ENCODE measurements around the gene IWS1.
"Not testable (repeated sequence)": the region's sequence is repeated elsewhere in the genome, so short reads cannot be mapped to it uniquely, and the experiment has no call there.

The IWS1 gene

GRCh38 chr2:127542231-127542630, 15.9 kb upstream of the IWS1 start:
- no peak for DNase-seq (ENCODE audit: low read depth, low spot score)
- WGBS (ENCODE audit: insufficient coverage, insufficient read length), result no CpG with 5 or more reads among the region's 3 CpGs
- H3K4me3 ChIP-seq (ENCODE audit: low read length), result no peak overlapping the region
- H3K4me1 ChIP-seq (ENCODE audit: control insufficient read depth, insufficient read depth, low read length), result no peaks in the 10 kb centered on the region
- H3K27ac ChIP-seq (ENCODE audit: low read length), result no peak overlapping the region
- no peaks in the 10 kb centered on the region for H3K27me3 ChIP-seq (ENCODE audit: control insufficient read depth, insufficient read depth, low read length)
- no peaks in the 10 kb centered on the region for H3K36me3 ChIP-seq (ENCODE audit: control insufficient read depth, insufficient read depth, low read length)
- no peaks in the 10 kb centered on the region for H3K9me3 ChIP-seq (ENCODE audit: control insufficient read depth, insufficient read depth, low read length)

- Histone ChIP-seq H3K4me1 (ENCODE audit: control insufficient read depth, insufficient read depth, low read length) (no peaks in the 10 kb centered on the region), H3K4me3 (ENCODE audit: low read length) (no peak overlapping the region), H3K9me3 (ENCODE audit: control insufficient read depth, insufficient read depth, low read length) (no peaks in the 10 kb centered on the region), H3K36me3 (ENCODE audit: control insufficient read depth, insufficient read depth, low read length) (no peaks in the 10 kb centered on the region), H3K27me3 (ENCODE audit: control insufficient read depth, insufficient read depth, low read length) (no peaks in the 10 kb centered on the region), H3K27ac (ENCODE audit: low read length) (no peak overlapping the region)
- DNase-seq (ENCODE audit: low read depth, low spot score), result no peak
- no CpG with 5 or more reads among the region's 7 CpGs for WGBS (ENCODE audit: insufficient coverage, insufficient read length)
Observed at GRCh38 chr2:127541809-127542208, 15.5 kb upstream of the IWS1 start.

GRCh38 chr2:127537644-127538043, 11.4 kb upstream of the IWS1 start:
- Histone ChIP-seq H3K27ac (ENCODE audit: low read length) (no peak overlapping the region), H3K36me3 (ENCODE audit: control insufficient read depth, insufficient read depth, low read length) (no peaks in the 10 kb centered on the region), H3K9me3 (ENCODE audit: control insufficient read depth, insufficient read depth, low read length) (no peaks in the 10 kb centered on the region), H3K4me3 (ENCODE audit: low read length) (no peak overlapping the region), H3K27me3 (ENCODE audit: control insufficient read depth, insufficient read depth, low read length) (no peaks in the 10 kb centered on the region), H3K4me1 (ENCODE audit: control insufficient read depth, insufficient read depth, low read length) (no peaks in the 10 kb centered on the region)
- no peak for DNase-seq (ENCODE audit: low read depth, low spot score)
- no CpG with 5 or more reads among the region's 5 CpGs for WGBS (ENCODE audit: insufficient coverage, insufficient read length)

GRCh38 chr2:127536707-127537541, 10.6 kb upstream of the IWS1 start:
- H3K4me1 ChIP-seq (ENCODE audit: control insufficient read depth, insufficient read depth, low read length), result no peaks in the 10 kb centered on the region
- H3K27me3 ChIP-seq (ENCODE audit: control insufficient read depth, insufficient read depth, low read length), result no peaks in the 10 kb centered on the region
- no CpG with 5 or more reads among the region's 7 CpGs for WGBS (ENCODE audit: insufficient coverage, insufficient read length)
- no peak overlapping the region for H3K4me3 ChIP-seq (ENCODE audit: low read length)
- H3K9me3 ChIP-seq (ENCODE audit: control insufficient read depth, insufficient read depth, low read length), result no peaks in the 10 kb centered on the region
- DNase-seq (ENCODE audit: low read depth, low spot score), result no peak
- H3K27ac ChIP-seq (ENCODE audit: low read length), result no peak overlapping the region
- H3K36me3 ChIP-seq (ENCODE audit: control insufficient read depth, insufficient read depth, low read length), result no peaks in the 10 kb centered on the region

GRCh38 chr2:127535918-127536317, 9.6 kb upstream of the IWS1 start:
- H3K9me3 ChIP-seq (ENCODE audit: control insufficient read depth, insufficient read depth, low read length), result no peaks in the 10 kb centered on the region
- no peaks in the 10 kb centered on the region for H3K27me3 ChIP-seq (ENCODE audit: control insufficient read depth, insufficient read depth, low read length)
- no peaks in the 10 kb centered on the region for H3K36me3 ChIP-seq (ENCODE audit: control insufficient read depth, insufficient read depth, low read length)
- no CpG with 5 or more reads among the region's 6 CpGs for WGBS (ENCODE audit: insufficient coverage, insufficient read length)
- no peak overlapping the region for H3K4me3 ChIP-seq (ENCODE audit: low read length)
- H3K4me1 ChIP-seq (ENCODE audit: control insufficient read depth, insufficient read depth, low read length), result no peaks in the 10 kb centered on the region
- no peak overlapping the region for H3K27ac ChIP-seq (ENCODE audit: low read length)
- no peak for DNase-seq (ENCODE audit: low read depth, low spot score)

- DNase-seq (ENCODE audit: low read depth, low spot score), result no peak
- no CpG with 5 or more reads among the region's 11 CpGs for WGBS (ENCODE audit: insufficient coverage, insufficient read length)
- no peaks in the 10 kb centered on the region for H3K4me1 ChIP-seq (ENCODE audit: control insufficient read depth, insufficient read depth, low read length)
- no peak within 1 kb of the TSS for H3K27ac ChIP-seq (ENCODE audit: low read length)
- H3K9me3 ChIP-seq (ENCODE audit: control insufficient read depth, insufficient read depth, low read length), result no peaks in the 10 kb centered on the region
- no peaks in the 10 kb centered on the region for H3K27me3 ChIP-seq (ENCODE audit: control insufficient read depth, insufficient read depth, low read length)
- H3K36me3 ChIP-seq (ENCODE audit: control insufficient read depth, insufficient read depth, low read length), result no peaks in the 10 kb centered on the region
- H3K4me3 ChIP-seq (ENCODE audit: low read length), result no peak within 1 kb of the TSS
Observed at GRCh38 chr2:127535422-127535901, 9.2 kb upstream of the IWS1 start, which contains the start of gene MYO7B. MYO7B (plus strand) TSS chr2:127535683; CDS start chr2:127559723, 24,040 bp downstream.

GRCh38 chr2:127532296-127532695, 6.0 kb upstream of the IWS1 start:
- H3K4me1 ChIP-seq (ENCODE audit: control insufficient read depth, insufficient read depth, low read length), result peaks cover 1% of the 10 kb centered on the region; the same call in 1 of the 2 replicates
- no peaks in the 10 kb centered on the region for H3K27me3 ChIP-seq (ENCODE audit: control insufficient read depth, insufficient read depth, low read length)
- H3K36me3 ChIP-seq (ENCODE audit: control insufficient read depth, insufficient read depth, low read length), result no peaks in the 10 kb centered on the region
- no peak overlapping the region for H3K27ac ChIP-seq (ENCODE audit: low read length)
- WGBS (ENCODE audit: insufficient coverage, insufficient read length), result no CpG with 5 or more reads among the region's 8 CpGs
- no peaks in the 10 kb centered on the region for H3K9me3 ChIP-seq (ENCODE audit: control insufficient read depth, insufficient read depth, low read length)
- H3K4me3 ChIP-seq (ENCODE audit: low read length), result no peak overlapping the region
- no peak for DNase-seq (ENCODE audit: low read depth, low spot score)

- Histone ChIP-seq H3K36me3 (ENCODE audit: control insufficient read depth, insufficient read depth, low read length) (no peaks in the 10 kb centered on the region), H3K4me1 (ENCODE audit: control insufficient read depth, insufficient read depth, low read length) (peaks cover 1% of the 10 kb centered on the region; the same call in 1 of the 2 replicates), H3K27me3 (ENCODE audit: control insufficient read depth, insufficient read depth, low read length) (no peaks in the 10 kb centered on the region), H3K27ac (ENCODE audit: low read length) (no peak overlapping the region), H3K4me3 (ENCODE audit: low read length) (no peak overlapping the region), H3K9me3 (ENCODE audit: control insufficient read depth, insufficient read depth, low read length) (no peaks in the 10 kb centered on the region)
- DNase-seq (ENCODE audit: low read depth, low spot score), result no peak
- WGBS (ENCODE audit: insufficient coverage, insufficient read length), result no CpG with 5 or more reads among the region's 4 CpGs
Observed at GRCh38 chr2:127531221-127531648, 4.9 kb upstream of the IWS1 start.

- Histone ChIP-seq H3K4me1 (ENCODE audit: control insufficient read depth, insufficient read depth, low read length) (peaks cover 1% of the 10 kb centered on the region; the same call in 1 of the 2 replicates), H3K27me3 (ENCODE audit: control insufficient read depth, insufficient read depth, low read length) (no peaks in the 10 kb centered on the region), H3K9me3 (ENCODE audit: control insufficient read depth, insufficient read depth, low read length) (no peaks in the 10 kb centered on the region), H3K36me3 (ENCODE audit: control insufficient read depth, insufficient read depth, low read length) (no peaks in the 10 kb centered on the region), H3K4me3 (ENCODE audit: low read length) (no peak overlapping the region), H3K27ac (ENCODE audit: low read length) (no peak overlapping the region)
- WGBS (ENCODE audit: insufficient coverage, insufficient read length), result no CpG with 5 or more reads among the region's 3 CpGs
- DNase-seq (ENCODE audit: low read depth, low spot score), result no peak
Observed at GRCh38 chr2:127530245-127531140, 4.2 kb upstream of the IWS1 start.

- H3K4me3 ChIP-seq (ENCODE audit: low read length); H3K27ac ChIP-seq (ENCODE audit: low read length); H3K36me3 ChIP-seq (ENCODE audit: control insufficient read depth, insufficient read depth, low read length); H3K9me3 ChIP-seq (ENCODE audit: control insufficient read depth, insufficient read depth, low read length); H3K27me3 ChIP-seq (ENCODE audit: control insufficient read depth, insufficient read depth, low read length); H3K4me1 ChIP-seq (ENCODE audit: control insufficient read depth, insufficient read depth, low read length); DNase-seq (ENCODE audit: low read depth, low spot score): not testable (repeated sequence)
- WGBS (ENCODE audit: insufficient coverage, insufficient read length), result no CpG with 5 or more reads among the region's 2 CpGs
Observed at GRCh38 chr2:127529416-127529815, 3.1 kb upstream of the IWS1 start.

All from iPS DF 6.9 (cell line).